Measurements from ENCODE around the gene WDR93.

Gene WDR93

DNA sequence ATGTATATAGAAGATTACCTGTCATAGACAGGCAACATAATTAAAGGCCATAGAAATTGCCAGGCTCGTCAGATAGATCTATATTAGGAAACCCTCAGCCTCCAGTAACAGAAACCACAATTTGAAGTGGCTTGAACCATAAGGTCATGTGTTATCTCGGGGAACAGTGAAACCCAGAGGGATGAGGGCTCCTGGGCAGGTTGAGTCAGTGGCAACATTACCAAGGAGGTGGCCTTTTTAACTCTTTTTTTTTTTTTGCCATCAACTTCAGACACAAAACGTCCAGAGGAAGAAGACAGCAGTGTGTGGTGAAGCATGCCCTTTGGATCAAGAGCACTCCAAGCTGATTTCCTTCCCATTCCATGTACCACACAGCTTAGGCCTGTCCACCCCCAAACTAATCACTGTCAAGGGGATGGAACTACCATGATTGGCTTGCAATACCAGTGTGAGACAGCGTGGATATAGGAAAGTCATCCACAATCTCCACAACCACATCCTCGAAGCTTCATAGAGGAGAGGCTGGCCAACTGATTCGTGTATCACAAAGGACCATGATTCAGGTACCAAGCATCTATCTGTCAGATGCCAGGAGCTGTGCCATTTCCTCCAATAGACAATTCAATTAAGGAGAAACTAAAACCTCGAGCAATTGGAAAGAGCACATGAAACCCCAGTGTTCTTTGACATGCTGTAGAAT lies 34.3 kb upstream of the WDR93 start:
- TF ChIP-seq OSR1 (CRISPR knock-in tag; IDR thresholded peaks at IDR 0.05) = no peak
- no peak for TF ChIP-seq ISL1 (CRISPR knock-in tag; IDR thresholded peaks at IDR 0.05)
- TF ChIP-seq BACH2 (CRISPR knock-in tag; IDR thresholded peaks at IDR 0.05; ENCODE audit: borderline replicate concordance) = no peak
- TF ChIP-seq, protein P1, sequence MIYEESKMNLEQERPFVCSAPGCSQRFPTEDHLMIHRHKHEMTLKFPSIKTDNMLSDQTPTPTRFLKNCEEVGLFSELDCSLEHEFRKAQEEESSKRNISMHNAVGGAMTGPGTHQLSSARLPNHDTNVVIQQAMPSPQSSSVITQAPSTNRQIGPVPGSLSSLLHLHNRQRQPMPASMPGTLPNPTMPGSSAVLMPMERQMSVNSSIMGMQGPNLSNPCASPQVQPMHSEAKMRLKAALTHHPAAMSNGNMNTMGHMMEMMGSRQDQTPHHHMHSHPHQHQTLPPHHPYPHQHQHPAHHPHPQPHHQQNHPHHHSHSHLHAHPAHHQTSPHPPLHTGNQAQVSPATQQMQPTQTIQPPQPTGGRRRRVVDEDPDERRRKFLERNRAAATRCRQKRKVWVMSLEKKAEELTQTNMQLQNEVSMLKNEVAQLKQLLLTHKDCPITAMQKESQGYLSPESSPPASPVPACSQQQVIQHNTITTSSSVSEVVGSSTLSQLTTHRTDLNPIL (CRISPR knock-in tag; IDR thresholded peaks at IDR 0.05; ENCODE audit: low read depth) = no peak
- ATAC-seq = no peak

DNA sequence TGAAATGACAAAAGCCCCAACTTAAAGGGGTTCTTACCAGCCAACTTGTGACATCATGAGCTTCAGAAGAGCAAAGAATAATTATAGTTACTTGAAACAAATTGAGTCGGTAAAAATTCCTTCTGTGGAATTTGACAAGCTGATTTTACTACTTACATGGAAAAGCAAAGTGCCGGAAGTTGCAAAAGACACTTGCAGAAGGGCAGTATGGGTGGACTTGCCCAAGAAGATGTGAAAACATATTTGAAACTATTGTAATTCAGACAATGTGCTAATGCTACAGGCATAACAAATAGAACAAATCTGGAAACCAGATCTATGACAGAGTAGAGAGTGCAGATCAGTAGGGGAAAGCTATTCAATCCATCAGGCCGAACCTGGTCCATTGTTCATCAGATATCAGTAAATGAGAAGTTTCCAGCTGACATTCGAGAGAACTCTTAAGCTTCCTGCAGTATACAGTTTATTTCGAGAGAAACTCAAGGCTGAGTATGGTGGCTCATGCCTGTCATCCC lies 32.9 kb upstream of the WDR93 start:
- TF ChIP-seq ESRRG (CRISPR knock-in tag; IDR thresholded peaks at IDR 0.05) (no peak), SNAI2 (CRISPR knock-in tag; IDR thresholded peaks at IDR 0.05) (no peak), ZNF8 (CRISPR knock-in tag; IDR thresholded peaks at IDR 0.05) (no peak), ZC3H10 (CRISPR knock-in tag; IDR thresholded peaks at IDR 0.05) (no peak), TOX (CRISPR knock-in tag; IDR thresholded peaks at IDR 0.05; ENCODE audit: borderline replicate concordance) (no peak), OSR1 (CRISPR knock-in tag; IDR thresholded peaks at IDR 0.05) (no peak), BACH2 (CRISPR knock-in tag; IDR thresholded peaks at IDR 0.05; ENCODE audit: borderline replicate concordance) (no peak), ZFP30 (CRISPR knock-in tag; IDR thresholded peaks at IDR 0.05) (no peak), GLIS3 (CRISPR knock-in tag; IDR thresholded peaks at IDR 0.05) (no peak)
- TF ChIP-seq, protein P2, sequence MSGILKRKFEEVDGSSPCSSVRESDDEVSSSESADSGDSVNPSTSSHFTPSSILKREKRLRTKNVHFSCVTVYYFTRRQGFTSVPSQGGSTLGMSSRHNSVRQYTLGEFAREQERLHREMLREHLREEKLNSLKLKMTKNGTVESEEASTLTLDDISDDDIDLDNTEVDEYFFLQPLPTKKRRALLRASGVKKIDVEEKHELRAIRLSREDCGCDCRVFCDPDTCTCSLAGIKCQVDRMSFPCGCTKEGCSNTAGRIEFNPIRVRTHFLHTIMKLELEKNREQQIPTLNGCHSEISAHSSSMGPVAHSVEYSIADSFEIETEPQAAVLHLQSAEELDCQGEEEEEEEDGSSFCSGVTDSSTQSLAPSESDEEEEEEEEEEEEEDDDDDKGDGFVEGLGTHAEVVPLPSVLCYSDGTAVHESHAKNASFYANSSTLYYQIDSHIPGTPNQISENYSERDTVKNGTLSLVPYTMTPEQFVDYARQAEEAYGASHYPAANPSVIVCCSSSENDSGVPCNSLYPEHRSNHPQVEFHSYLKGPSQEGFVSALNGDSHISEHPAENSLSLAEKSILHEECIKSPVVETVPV (CRISPR knock-in tag; IDR thresholded peaks at IDR 0.05) = no peak
- TF ChIP-seq, protein P3, sequence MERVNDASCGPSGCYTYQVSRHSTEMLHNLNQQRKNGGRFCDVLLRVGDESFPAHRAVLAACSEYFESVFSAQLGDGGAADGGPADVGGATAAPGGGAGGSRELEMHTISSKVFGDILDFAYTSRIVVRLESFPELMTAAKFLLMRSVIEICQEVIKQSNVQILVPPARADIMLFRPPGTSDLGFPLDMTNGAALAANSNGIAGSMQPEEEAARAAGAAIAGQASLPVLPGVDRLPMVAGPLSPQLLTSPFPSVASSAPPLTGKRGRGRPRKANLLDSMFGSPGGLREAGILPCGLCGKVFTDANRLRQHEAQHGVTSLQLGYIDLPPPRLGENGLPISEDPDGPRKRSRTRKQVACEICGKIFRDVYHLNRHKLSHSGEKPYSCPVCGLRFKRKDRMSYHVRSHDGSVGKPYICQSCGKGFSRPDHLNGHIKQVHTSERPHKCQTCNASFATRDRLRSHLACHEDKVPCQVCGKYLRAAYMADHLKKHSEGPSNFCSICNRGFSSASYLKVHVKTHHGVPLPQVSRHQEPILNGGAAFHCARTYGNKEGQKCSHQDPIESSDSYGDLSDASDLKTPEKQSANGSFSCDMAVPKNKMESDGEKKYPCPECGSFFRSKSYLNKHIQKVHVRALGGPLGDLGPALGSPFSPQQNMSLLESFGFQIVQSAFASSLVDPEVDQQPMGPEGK (CRISPR knock-in tag; IDR thresholded peaks at IDR 0.05; ENCODE audit: borderline replicate concordance) = no peak
- TF ChIP-seq, protein P4, sequence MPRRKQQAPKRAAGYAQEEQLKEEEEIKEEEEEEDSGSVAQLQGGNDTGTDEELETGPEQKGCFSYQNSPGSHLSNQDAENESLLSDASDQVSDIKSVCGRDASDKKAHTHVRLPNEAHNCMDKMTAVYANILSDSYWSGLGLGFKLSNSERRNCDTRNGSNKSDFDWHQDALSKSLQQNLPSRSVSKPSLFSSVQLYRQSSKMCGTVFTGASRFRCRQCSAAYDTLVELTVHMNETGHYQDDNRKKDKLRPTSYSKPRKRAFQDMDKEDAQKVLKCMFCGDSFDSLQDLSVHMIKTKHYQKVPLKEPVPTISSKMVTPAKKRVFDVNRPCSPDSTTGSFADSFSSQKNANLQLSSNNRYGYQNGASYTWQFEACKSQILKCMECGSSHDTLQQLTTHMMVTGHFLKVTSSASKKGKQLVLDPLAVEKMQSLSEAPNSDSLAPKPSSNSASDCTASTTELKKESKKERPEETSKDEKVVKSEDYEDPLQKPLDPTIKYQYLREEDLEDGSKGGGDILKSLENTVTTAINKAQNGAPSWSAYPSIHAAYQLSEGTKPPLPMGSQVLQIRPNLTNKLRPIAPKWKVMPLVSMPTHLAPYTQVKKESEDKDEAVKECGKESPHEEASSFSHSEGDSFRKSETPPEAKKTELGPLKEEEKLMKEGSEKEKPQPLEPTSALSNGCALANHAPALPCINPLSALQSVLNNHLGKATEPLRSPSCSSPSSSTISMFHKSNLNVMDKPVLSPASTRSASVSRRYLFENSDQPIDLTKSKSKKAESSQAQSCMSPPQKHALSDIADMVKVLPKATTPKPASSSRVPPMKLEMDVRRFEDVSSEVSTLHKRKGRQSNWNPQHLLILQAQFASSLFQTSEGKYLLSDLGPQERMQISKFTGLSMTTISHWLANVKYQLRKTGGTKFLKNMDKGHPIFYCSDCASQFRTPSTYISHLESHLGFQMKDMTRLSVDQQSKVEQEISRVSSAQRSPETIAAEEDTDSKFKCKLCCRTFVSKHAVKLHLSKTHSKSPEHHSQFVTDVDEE (CRISPR knock-in tag; IDR thresholded peaks at IDR 0.05) = no peak
- ATAC-seq = no peak

DNA sequence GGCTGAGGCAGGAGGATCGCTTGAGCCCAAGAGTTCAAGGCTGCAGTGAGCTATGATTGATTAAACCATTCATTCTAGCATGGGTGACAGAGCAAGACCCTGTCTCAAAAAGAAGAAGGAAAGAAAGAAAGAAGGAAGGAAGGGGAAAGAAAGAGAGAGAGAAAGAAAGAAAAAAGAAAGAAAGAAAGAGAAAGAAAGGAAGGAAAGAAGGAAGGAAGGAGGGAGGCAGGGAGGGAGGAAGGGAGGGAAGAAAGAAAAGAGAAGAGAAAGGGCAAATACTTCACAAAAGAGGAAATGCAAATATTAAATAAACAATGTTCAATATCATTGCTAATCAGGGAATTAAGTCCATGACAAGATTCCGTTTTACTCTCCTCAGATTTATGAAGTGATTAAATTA lies 31.3 kb upstream of the WDR93 start:
- TF ChIP-seq PPARA (CRISPR knock-in tag; IDR thresholded peaks at IDR 0.05; ENCODE audit: borderline replicate concordance) (no peak), ISL1 (CRISPR knock-in tag; IDR thresholded peaks at IDR 0.05) (no peak), RARB (CRISPR knock-in tag; IDR thresholded peaks at IDR 0.05) (no peak), ZNF565 (CRISPR knock-in tag; conservative IDR thresholded peaks at IDR 0.05; ENCODE audit: low read depth) (no peak), ZFP30 (CRISPR knock-in tag; IDR thresholded peaks at IDR 0.05) (no peak), ZFP3 (CRISPR knock-in tag; IDR thresholded peaks at IDR 0.05) (no peak), ZNF8 (CRISPR knock-in tag; IDR thresholded peaks at IDR 0.05) (no peak), ZC3H10 (CRISPR knock-in tag; IDR thresholded peaks at IDR 0.05) (no peak)
- TF ChIP-seq, protein P4 (CRISPR knock-in tag; IDR thresholded peaks at IDR 0.05) = no peak
- TF ChIP-seq, protein P3 (CRISPR knock-in tag; IDR thresholded peaks at IDR 0.05; ENCODE audit: borderline replicate concordance) = no peak
- ATAC-seq = no peak

Data from SK-N-SH treated with all-trans-retinoic acid at 6 μM for 48 hours (cell line).